Caki2 (cell line): ENCODE results near the gene GLIS1. TPM values are rescaled to one million over a fixed set of nuclear protein-coding genes. Genes with fewer than 3 reads are reported as not detected.

Experiments
- DNase-seq: peaks from one replicate; pipeline ENCODE4 v3.0.0-alpha.2; 2015; ENCODE audit warnings: low read depth
- in situ Hi-C: cut with HindIII; loops from 2 replicates; pipeline ENCODE4 v1.10.0; 2016; ENCODE audit warnings: low sequenced_read_pairs, low pct_unique_long_range_greater_than_20kb, mixed read lengths
- total RNA-seq: library from RNA; depleted of rRNA; stranded (reverse); fragments of >200 nt; shearing (Covaris generic); gene quantifications from 2 replicates; pipeline ENCODE4 v1.2.3, GENCODE V29; 2014; ENCODE audit warnings: low replicate concordance

The GLIS1 gene
- total RNA-seq, 1 experiment from 2014 or later, result 0.03 TPM

DNA sequence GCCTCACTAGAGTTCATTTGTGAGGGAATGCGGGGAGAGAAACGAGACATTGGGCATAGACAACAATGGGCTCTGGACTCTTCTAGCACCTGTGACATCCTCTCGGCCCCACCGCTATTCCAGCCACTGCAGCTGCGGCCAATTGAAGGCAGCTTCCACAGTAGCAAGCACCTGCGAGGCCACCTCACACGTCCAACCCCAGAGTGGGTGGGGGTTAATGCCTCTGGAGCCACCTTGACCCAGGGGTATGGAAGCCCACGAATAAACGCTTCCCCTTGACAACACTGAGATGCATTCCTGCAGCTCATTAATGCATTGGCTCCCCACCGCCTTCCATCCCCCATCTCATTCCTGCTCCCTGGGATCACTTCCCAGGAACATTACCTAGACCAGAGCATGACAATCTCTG lies 104.4 kb downstream of the GLIS1 start:
- DNase-seq, result no peak
- in situ Hi-C loops, result no loop called here

DNA sequence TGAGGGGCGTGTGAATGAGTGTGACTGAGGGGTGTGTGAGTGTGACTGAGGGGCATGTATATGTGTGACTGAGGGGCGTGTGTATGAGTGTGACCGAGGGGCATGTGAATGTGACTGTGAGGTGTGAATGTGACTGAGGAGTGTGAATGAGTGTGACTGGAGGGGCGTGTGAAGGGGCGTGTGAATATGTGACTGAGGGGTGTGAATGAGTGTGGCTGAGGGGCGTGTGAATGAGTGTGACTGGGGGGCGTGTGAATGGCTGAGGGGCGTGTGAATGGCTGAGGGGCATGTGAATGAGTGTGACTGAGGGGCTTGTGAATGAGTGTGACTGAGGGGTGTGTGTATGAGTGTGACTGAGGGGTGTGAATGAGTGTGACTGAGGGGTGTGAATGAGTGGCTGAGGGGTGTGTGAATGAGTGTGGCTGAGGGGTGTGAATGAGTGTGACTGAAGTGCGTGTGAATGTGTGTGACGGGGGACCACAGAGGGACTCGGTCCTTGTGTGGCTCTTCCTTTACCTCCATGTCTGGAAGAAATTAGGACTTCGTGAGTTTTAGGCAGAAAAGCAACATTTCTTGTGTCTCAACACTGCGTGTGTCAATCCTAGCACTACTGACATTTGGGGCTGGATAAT lies 105.8 kb downstream of the GLIS1 start:
- no peak for DNase-seq
- in situ Hi-C loops, result no loop called here

DNA sequence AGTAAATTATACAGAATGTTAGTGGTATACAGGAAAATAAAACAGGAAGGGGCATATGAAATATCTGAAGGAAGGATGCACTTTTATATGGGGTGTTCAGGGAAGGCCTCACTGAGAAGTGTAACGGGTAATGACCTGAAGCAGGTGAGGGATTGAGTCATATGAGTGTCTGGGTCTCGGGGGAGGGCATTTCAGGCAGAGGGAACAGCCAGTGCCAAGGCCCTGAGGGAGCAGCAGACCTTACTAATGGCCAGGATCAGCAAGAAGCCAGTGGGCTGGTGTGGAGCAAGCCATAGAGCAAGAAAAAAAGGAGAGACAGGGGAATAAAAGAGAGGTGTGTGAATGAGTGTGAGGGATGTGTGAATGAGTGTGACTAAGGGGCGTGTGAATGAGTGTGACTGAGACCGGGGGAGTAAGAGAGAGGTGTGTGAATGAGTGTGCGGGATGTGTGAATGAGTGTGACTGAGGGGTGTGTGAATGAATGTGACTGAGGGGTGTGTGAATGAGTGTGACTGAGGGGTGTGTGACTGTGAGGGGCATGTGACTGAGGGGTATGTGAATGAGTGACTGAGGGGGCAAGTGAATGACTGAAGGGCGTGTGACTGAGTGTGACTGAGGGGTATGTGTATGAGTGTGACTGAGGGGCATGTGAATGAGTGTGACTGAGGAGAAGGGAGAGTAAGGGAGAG lies 107.2 kb downstream of the GLIS1 start:
- in situ Hi-C loops, result no loop called here
- no peak for DNase-seq

DNA sequence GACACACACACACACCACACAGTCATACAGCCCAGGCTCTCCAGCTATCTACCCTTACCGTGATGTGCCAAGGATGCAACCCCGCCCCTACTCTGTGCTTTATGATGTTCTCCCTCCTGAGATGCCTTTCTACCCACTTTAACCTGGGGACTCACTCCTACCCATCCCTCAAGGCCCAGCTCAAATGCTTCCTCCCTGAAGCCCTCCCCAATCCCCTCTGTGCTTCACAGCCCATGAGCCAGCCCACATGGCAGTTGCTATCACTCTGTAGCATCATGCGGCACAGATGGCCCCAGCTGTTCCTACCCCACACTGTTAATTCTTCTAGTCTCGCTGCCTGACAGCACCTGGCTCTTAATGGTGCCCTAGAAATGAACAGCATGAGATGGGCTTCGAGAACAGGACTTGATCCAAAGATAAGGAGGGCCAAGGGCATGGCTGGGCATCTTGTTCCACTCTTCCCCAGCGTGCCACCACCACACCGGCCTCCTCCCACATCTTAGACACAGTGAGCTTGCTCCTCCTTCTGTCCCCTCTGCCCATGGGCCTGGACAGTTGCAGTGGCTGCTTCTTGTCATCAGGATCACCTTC lies 109.8 kb downstream of the GLIS1 start:
- DNase-seq, result no peak
- in situ Hi-C loops, result no loop called here

DNA sequence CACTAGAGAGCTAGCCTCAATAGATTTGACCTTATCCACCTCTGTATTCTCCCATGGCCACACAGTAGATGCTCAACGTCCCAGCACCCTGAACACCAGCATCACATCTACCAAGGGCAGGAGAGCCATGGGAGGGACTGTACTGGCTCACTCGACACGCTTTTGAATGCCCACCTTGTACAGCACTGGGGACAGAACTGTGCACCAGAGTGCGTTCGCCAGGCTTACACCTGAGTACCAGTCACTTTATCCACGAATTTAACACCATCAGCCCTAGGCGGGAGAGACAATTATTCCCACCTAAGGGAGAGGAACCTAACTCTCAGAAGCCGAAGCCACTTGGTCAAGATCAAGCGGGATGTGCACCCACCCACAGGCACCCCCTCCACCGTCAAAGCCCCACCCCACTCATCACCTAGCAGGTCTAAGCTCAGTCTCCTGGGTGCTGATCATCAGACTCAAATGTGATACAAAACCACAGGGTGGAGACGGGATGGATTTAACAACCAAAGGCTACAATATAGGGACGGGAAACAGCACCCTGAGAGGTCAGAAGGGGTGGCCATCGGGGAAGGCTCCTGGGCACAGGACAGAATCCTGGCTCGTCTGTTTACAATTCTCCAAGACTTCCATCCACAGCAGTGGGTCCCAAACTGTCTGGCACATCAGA lies 110.5 kb downstream of the GLIS1 start:
- in situ Hi-C loops, result no loop called here
- DNase-seq, result no peak

DNA sequence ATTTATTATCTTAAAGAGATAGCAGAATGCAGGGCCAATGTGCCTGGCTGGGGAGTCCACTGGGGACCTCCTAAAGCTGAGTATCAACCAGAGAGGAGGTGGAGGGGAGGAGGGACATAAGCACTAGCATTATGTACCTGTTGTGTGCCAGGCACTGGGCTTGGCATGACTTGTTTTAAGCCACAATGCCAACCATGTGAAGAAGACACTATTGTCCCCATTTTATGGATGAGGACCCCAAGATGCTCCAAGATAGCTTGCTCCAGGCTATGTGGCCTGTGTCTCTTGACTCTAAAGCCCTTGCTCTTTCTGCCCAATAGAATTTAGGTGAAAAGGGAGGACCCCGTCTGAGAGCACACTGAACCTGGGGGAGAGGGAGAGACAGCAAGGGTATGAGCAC lies 111.3 kb downstream of the GLIS1 start:
- no peak for DNase-seq

DNA sequence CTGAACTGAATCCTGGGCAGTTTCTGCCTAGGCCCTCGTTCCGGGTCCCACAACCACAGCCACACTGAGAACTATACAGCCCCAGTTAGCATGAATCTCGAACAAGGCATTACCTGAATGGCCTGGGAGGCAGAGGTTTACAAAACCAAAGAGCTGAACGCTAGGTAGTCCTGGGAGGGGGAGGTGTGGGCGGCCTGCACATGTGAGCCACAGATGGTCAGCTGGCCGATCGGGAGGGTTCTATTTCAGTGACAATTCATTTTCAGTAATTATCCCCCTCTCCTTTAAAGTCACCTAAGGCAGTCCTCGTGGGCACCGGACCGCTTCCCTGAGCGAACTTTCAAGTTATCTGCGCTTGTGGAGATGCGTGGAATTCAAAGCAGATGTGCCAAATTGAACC lies 111.9 kb downstream of the GLIS1 start:
- in situ Hi-C loops, result no loop called here

More for the DNA sequence above, 111.3 kb downstream of the GLIS1 start:
- in situ Hi-C loops, result no loop called here

DNA sequence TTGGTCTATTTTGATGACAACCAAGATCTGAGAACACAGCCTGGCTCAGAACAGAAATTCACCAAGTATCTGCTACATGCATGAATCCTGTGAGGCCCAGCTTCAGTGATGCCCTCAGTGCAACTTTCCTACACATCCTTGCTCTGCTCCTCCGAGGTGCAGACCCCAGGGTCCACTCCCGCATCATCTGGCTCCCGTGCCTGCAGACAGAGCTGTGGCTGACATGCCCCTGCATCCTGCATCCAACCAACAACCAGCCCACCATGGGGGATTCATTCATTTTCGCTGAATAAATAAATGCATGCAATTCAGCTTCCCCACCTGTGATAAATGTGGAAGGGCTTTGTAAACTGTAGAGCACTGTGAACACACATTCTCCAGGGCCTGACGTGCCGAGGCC lies 112.3 kb downstream of the GLIS1 start:
- in situ Hi-C loops, result no loop called here
- DNase-seq, result no peak

More for the DNA sequence above, 111.9 kb downstream of the GLIS1 start:
- no peak for DNase-seq

DNA sequence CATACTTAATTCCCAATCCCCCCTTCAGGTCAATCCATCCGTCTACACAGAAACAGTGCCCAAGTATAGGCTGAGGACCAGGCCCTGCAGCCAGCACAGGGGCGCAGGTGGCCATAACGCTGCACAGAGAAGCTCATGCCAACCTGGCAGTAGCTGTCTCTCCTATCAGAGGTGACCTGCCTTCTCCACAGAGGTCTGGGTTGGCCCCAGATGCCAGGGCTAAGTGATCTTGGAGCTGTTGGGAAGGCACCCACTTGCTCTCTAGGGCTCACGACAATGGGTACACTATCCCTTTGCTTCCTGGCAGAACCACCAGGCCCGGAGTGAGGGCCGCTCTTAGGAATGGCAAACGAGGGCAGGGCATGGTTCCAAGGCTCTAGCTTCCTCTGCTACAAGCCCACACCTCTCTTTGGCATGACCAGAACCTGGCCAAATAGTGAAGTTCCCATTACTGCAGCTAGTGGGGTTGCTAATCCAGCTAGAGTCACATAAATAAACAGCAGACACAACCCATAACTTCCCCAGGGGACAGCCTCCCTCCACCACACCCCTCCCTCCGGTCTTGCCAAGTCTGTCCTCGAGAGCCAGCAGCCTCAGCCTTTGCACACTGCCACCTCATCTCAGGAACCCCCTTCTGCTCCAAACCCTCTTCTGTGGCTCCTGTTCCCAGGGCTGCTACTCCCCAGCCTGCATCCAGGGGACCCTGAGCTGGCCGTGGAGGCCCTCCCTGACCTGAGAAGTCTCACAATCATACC lies 113.0 kb downstream of the GLIS1 start:
- no peak for DNase-seq
- in situ Hi-C loops, result no loop called here

DNA sequence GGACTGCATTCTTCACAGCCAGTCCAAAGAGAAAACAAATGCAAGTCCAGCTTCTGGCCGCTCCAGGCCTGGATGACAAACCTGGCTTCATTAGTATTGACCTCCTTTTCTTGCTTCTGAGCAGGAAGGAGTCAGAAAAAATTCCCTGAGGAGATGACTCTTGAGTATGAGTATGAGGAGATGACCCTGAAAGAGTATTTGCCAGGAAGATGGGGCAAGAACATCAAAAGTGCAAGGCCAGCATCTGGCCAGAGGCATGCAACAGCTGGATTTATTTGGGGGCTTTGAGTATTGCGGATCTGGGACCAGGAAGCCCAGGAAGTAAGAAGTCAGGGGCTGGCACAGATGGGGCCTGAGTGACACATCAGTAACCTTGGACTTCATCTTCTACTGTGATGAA lies 113.9 kb downstream of the GLIS1 start:
- in situ Hi-C loops, result no loop called here
- no peak for DNase-seq

DNA sequence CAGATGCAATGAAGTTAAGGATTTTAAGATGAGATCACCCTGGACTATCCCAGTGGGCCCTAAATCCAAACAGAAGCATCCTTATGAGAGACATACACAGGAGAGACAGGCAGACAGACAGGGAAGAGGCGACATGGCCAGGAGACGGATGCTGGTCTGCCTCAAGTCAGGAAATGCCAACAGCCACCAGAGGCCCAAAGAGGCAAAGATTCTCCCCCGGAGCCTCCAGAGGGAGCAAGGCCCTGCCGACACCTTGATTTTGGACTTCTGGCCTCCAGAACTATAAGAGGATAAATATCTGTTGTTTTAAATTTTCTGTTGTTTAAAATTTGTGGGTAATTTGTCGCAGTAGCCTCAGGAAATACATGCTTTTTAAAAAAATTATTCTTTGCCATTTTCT lies 116.4 kb downstream of the GLIS1 start:
- in situ Hi-C loops, result no loop called here
- no peak for DNase-seq

DNA sequence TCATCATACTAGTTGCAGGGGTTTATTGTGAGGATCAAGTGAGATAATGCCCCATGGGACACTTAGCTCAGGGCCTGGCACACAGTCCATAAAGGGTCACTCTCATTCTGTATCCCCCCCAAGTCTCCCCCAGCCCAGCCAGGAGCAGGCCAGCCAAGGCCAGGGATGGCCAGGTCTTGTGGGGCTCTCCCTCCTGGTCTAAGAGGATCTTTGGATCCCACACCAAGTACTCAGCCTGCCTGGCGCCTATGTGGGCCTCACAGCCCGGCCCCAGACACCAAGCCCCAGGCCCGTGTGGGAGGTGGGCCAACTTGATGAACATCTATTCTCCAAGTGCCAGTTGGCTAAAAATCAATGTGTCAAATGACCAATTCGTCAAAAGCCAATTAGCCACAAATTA lies 117.8 kb downstream of the GLIS1 start:
- no peak for DNase-seq

DNA sequence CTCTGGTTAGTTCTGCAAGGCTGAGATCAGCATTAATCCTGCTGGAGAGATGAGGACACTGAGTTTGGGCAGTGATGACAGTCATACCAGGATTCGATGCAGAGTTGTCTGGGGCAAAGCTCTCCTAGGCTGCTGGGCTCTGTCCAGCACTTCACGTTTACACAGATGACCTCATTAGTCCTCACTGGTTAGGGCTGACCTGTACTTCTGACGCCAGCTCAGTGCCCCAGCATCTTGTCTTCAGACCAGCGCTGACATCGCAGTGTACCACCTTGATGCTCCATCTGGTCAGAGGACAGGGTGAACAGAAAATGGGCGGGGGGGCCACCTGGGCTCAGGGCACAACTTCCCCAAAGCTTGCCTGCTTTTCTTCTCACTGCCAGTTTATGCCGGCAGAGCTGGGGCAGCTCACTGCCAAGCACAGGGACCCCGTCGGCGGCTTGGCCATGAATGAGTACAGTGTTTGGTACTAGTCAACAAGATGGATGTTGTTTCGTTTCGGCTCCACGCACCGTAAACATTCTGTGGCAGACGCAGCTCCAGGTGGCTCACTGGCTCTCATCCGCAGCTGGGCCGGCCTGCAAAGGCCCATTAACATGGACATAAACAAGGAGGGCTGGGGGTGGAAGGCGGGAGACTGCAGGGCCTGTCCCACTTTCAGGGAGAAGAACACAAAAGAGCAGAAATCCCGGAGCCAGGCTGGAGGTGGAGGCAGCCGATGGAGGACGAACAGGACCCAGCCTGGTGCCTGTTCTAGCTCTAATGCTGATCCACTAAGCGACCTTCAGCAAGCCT lies 118.7 kb downstream of the GLIS1 start:
- no peak for DNase-seq
- in situ Hi-C loops, result no loop called here

More for the DNA sequence above, 117.8 kb downstream of the GLIS1 start:
- in situ Hi-C loops, result no loop called here

DNA sequence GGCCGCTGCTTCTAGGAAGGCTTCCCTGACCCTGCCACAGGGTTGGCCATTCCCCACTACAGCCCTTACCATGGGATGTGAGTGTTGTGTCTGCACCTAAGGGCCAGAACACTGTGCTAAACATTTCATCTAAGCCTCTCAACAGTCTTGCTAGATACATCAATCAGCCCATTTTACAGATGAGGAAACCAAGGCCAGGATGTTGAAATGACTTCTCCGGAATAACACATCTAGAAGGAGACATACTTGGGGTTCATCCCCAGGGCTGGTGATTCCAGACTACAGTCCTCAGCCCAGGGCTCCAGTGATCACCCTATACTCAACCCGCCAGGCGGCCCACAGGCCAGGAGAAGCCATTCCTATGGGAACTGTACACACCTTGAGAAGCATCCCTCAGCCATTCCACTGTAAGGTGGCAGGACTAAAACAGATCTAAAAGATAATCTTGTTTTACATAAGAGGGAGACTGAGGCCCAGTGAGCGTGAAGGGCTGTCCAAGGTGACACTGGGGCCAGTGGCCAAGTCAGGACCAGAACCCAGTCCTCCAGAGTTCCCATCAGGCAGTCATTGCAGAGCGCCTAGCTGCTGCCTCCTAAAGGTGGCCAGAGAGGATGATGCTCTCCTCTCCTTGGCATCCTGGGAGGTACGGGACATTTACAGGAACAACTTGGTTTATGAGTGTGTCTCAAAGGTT lies 119.5 kb downstream of the GLIS1 start:
- no peak for DNase-seq
- in situ Hi-C loops, result no loop called here

DNA sequence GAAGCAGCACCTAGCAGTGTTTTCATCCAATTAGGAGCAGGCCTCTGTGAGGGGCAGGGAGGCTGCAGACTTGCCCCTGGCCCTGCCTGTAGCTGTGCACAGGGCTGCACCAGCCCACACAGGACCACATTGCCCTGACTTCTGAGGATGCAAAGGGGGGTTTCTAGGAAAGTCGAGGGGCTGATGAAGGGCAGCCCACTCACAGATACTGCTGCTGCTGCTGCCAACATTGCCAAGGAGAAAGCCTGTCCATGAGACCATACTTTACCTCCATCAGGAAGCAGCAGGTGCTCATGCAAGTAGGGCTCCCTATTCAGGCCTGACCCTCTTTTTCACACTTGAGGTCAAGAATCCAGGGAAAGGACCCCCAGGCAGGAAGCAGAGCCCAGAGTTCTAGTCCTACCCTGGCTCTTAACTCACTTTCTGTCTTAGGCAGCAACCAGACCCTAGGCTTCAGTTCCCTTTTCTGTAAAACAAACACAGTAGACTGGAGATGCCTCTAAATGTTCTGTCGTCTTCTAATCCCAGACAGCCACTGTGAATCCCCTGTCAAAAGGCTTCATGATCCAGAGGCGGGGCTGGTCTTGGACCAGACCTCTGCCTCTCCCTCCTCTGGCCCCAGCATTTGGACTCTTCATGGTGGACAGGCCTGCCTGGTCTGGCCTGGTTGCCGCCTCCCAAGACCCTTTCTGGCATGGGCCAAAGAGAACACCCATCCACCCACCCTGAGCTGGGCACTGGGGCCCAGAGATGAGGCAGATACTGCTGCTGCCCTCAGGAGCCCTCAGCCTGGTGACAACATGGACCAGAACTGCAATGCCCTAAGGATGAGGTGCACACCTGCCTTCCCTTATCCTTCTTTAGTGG lies 120.2 kb downstream of the GLIS1 start:
- DNase-seq, result no peak
- in situ Hi-C loops, result no loop called here

DNA sequence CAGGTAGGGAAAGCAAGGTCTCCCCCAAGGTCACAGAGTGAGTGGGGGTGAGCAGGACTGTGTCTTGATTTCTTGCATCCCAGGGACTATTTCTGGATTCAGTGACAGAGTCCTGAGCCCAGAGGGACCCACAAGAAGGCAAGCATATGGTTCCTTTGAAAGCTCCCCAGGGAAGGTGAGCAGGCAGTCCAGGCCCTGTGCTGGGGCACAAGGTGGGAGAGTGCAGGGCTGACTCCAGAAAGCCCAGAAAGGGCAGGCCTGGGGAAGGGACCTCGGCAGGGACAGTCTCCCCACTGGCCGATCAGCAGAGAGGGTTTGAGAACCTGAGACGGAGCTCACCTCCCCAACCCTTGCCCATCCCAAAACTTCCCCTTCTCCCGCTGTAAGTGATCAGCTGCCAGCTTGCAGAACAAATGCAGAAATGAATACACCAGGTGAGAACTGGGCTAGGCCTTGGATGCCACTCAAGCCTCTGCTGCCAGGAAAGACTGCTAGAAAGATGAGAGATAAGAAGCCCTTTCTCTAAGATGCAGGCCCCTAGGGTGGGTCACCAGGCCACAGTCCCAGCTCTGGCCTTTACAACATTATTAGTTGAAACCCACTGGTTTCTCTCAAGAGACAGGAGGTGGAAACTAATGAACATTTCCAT lies 121.0 kb downstream of the GLIS1 start:
- DNase-seq, result no peak
- in situ Hi-C loops, result no loop called here
